Neural cell (in vitro differentiated cells): ENCODE data around the gene WNT7B.

Experiments used
- EP300 ChIP-seq: fragments of 450-650 bp; conservative IDR thresholded peaks from 2 replicates; pipeline ENCODE4 v1.6.1; 2014; ENCODE audit warnings: antibody characterized with exemption, mild to moderate bottlenecking, moderate library complexity; ENCODE audit not compliant: poor library complexity, severe bottlenecking
- POLR2AphosphoS5 ChIP-seq: IDR thresholded peaks from 2 replicates; pipeline ENCODE4 v1.6.1; 2012
- RAD21 ChIP-seq: fragments of 450-650 bp; conservative IDR thresholded peaks from 2 replicates; pipeline ENCODE4 v1.6.1; 2014; ENCODE audit warnings: antibody characterized with exemption, mild to moderate bottlenecking, moderate library complexity

DNA sequence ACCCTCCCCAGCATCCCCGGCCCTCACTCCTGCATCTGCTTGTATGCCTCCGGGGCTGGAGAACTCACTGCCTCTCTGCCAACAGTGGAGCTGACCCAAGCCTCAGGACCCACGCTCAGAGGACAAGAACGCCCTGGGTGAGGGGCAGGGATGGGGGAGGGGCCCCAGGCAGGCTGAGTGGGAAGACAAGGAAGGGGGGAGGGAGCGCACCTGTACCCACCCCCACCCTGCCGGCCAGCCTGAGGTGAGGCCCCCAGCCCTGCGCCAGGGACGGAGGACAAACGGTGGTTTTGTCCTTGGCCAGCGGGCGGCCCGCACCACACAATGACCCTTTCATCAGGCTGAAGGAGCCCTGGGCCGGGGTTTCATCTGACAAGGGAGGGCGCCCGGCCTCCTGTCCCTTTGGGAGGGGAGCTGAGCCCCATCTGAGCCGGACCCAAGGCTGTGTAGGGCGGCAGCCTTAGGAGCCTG lies 10.0 kb downstream of the WNT7B start:
- TF ChIP-seq POLR2AphosphoS5 (no peak), EP300 (no peak), RAD21 (no peak)
